Measurements from ENCODE around the gene AFAP1.

AFAP1 gene

GRCh38 chr4:7872264-7872771, 67.3 kb downstream of the AFAP1 start:
- DNase-seq (ENCODE audit: insufficient read length, low spot score) (no peak), FAIRE-seq (no peak)
- no peak for TF ChIP-seq POLR2A (IDR thresholded peaks at IDR 0.05; ENCODE audit: low read depth, low read length)

- no peak for DNase-seq (ENCODE audit: insufficient read length, low spot score)
- FAIRE-seq = no peak
- TF ChIP-seq POLR2A (IDR thresholded peaks at IDR 0.05; ENCODE audit: low read depth, low read length) = no peak
Observed at GRCh38 chr4:7871356-7871755, 68.3 kb downstream of the AFAP1 start.

GRCh38 chr4:7868892-7869471, 70.7 kb downstream of the AFAP1 start:
- no peak for FAIRE-seq
- DNase-seq (ENCODE audit: insufficient read length, low spot score) = no peak
- no peak for TF ChIP-seq POLR2A (IDR thresholded peaks at IDR 0.05; ENCODE audit: low read depth, low read length)

- DNase-seq (ENCODE audit: insufficient read length, low spot score) (no peak), FAIRE-seq (no peak)
- no peak for TF ChIP-seq POLR2A (IDR thresholded peaks at IDR 0.05; ENCODE audit: low read depth, low read length)
Observed at GRCh38 chr4:7868436-7868775, 71.3 kb downstream of the AFAP1 start.

- TF ChIP-seq POLR2A (IDR thresholded peaks at IDR 0.05; ENCODE audit: low read depth, low read length) = no peak
- no peak for DNase-seq (ENCODE audit: insufficient read length, low spot score)
- no peak for FAIRE-seq
Observed at GRCh38 chr4:7867701-7868435, 71.8 kb downstream of the AFAP1 start.

GRCh38 chr4:7867191-7867590, 72.5 kb downstream of the AFAP1 start:
- TF ChIP-seq POLR2A (IDR thresholded peaks at IDR 0.05; ENCODE audit: low read depth, low read length) = no peak
- DNase-seq (ENCODE audit: insufficient read length, low spot score) = no peak
- no peak for FAIRE-seq

GRCh38 chr4:7865533-7865932, 74.1 kb downstream of the AFAP1 start:
- TF ChIP-seq POLR2A (IDR thresholded peaks at IDR 0.05; ENCODE audit: low read depth, low read length) = no peak
- FAIRE-seq = no peak
- no peak for DNase-seq (ENCODE audit: insufficient read length, low spot score)

GRCh38 chr4:7864685-7865084, 75.0 kb downstream of the AFAP1 start:
- TF ChIP-seq POLR2A (IDR thresholded peaks at IDR 0.05; ENCODE audit: low read depth, low read length) = no peak
- no peak for DNase-seq (ENCODE audit: insufficient read length, low spot score)
- no peak for FAIRE-seq

GRCh38 chr4:7863911-7864681, 75.6 kb downstream of the AFAP1 start:
- no peak for FAIRE-seq
- TF ChIP-seq POLR2A (IDR thresholded peaks at IDR 0.05; ENCODE audit: low read depth, low read length) = no peak
- no peak for DNase-seq (ENCODE audit: insufficient read length, low spot score)

- TF ChIP-seq POLR2A (IDR thresholded peaks at IDR 0.05; ENCODE audit: low read depth, low read length) = no peak
- DNase-seq (ENCODE audit: insufficient read length, low spot score) = no peak
- FAIRE-seq = no peak
Observed at GRCh38 chr4:7862561-7863192, 77.0 kb downstream of the AFAP1 start.

GRCh38 chr4:7861440-7861881, 78.2 kb downstream of the AFAP1 start:
- DNase-seq (ENCODE audit: insufficient read length, low spot score) (no peak), FAIRE-seq (no peak)
- no peak for TF ChIP-seq POLR2A (IDR thresholded peaks at IDR 0.05; ENCODE audit: low read depth, low read length)

GRCh38 chr4:7860600-7861163, 79.0 kb downstream of the AFAP1 start:
- TF ChIP-seq POLR2A (IDR thresholded peaks at IDR 0.05; ENCODE audit: low read depth, low read length) = no peak
- no peak for FAIRE-seq
- DNase-seq (ENCODE audit: insufficient read length, low spot score) = no peak

- TF ChIP-seq POLR2A (IDR thresholded peaks at IDR 0.05; ENCODE audit: low read depth, low read length) = no peak
- no peak for FAIRE-seq
- DNase-seq (ENCODE audit: insufficient read length, low spot score) = no peak
Observed at GRCh38 chr4:7859326-7859725, 80.3 kb downstream of the AFAP1 start.

- FAIRE-seq (no peak), DNase-seq (ENCODE audit: insufficient read length, low spot score) (no peak)
- TF ChIP-seq POLR2A (IDR thresholded peaks at IDR 0.05; ENCODE audit: low read depth, low read length) = no peak
Observed at GRCh38 chr4:7858498-7858897, 81.2 kb downstream of the AFAP1 start.
